Measurements from ENCODE around the gene EPB41L5.

The EPB41L5 gene

GRCh38 chr2:120204022-120204405 lies 191.1 kb downstream of the EPB41L5 start:
- DNase-seq, result peak; percentile 14

- DNase-seq, result no peak
These were observed 191.5 kb downstream of the EPB41L5 start for GRCh38 chr2:120204417-120204816.

- DNase-seq, result no peak
These were observed 192.2 kb downstream of the EPB41L5 start for GRCh38 chr2:120204945-120205670.

GRCh38 chr2:120206022-120206581 lies 193.2 kb downstream of the EPB41L5 start:
- peak; percentile 21 for DNase-seq

- DNase-seq, result no peak
These were observed 195.8 kb downstream of the EPB41L5 start for GRCh38 chr2:120208381-120209353.

GRCh38 chr2:120209427-120210269 lies 196.8 kb downstream of the EPB41L5 start:
- no peak for DNase-seq

- DNase-seq, result no peak
These were observed 197.4 kb downstream of the EPB41L5 start for GRCh38 chr2:120210270-120210693.

- DNase-seq, result no peak
These were observed 205.3 kb downstream of the EPB41L5 start for GRCh38 chr2:120218181-120218580.

GRCh38 chr2:120219291-120219690 lies 206.4 kb downstream of the EPB41L5 start:
- no peak for DNase-seq

- DNase-seq, result no peak
These were observed 206.9 kb downstream of the EPB41L5 start for GRCh38 chr2:120219766-120220165.

- no peak for DNase-seq
These were observed 207.9 kb downstream of the EPB41L5 start for GRCh38 chr2:120220756-120221155.

- DNase-seq, result no peak
These were observed 208.7 kb downstream of the EPB41L5 start for GRCh38 chr2:120221616-120222015.

- DNase-seq, result no peak
These were observed 209.5 kb downstream of the EPB41L5 start for GRCh38 chr2:120222186-120223033.

GRCh38 chr2:120223034-120223912 lies 210.4 kb downstream of the EPB41L5 start, which contains the start of gene TMEM185B:
TSS of gene TMEM185B (minus strand) at chr2:120223400. CDS start at chr2:120222976, 424 bp downstream.
- DNase-seq, result peak; percentile 92

- no peak for DNase-seq
These were observed 211.4 kb downstream of the EPB41L5 start for GRCh38 chr2:120224256-120224655.

- DNase-seq, result peak; percentile 82
These were observed 212.1 kb downstream of the EPB41L5 start for GRCh38 chr2:120224735-120225548.

- no peak for DNase-seq
These were observed 212.7 kb downstream of the EPB41L5 start for GRCh38 chr2:120225549-120226065.

- DNase-seq, result no peak
These were observed 213.4 kb downstream of the EPB41L5 start for GRCh38 chr2:120226316-120226715.
